Suprapubic skin (tissue), 4 donors: ENCODE data around the gene MLXIPL. TPM values are rescaled to one million over a fixed set of nuclear protein-coding genes. Genes with fewer than 3 reads are reported as not detected.

ENCODE experiments used
- DNase-seq, 2 donors: peaks; one replicate each; pipeline ENCODE4 v3.0.0-alpha.2; 2019; ENCODE audit warnings: low spot score in 2 of 2
- H3K27ac ChIP-seq: fragments of 200-600 bp; sonication (generic); one replicate; pipeline ENCODE4 v1.5.1; 2019
- H3K27me3 ChIP-seq: fragments of 200-600 bp; sonication (generic); one replicate; pipeline ENCODE4 v1.5.1; 2019
- H3K36me3 ChIP-seq: fragments of 200-600 bp; sonication (generic); one replicate; pipeline ENCODE4 v1.5.1; 2019
- H3K4me1 ChIP-seq: fragments of 200-600 bp; sonication (generic); one replicate; pipeline ENCODE4 v1.5.1; 2019
- H3K4me3 ChIP-seq: fragments of 200-600 bp; sonication (generic); one replicate; pipeline ENCODE4 v1.5.1; 2019; ENCODE audit warnings: mild to moderate bottlenecking
- H3K9me3 ChIP-seq: fragments of 200-600 bp; sonication (generic); one replicate; pipeline ENCODE4 v1.5.1; 2019
- EP300 ChIP-seq: sonication (generic); formaldehyde crosslinking; IDR thresholded peaks from one replicate; pipeline ENCODE4 v1.6.1; 2017; ENCODE audit warnings: antibody characterized with exemption
- POLR2A ChIP-seq, 2 donors: fragments of 450-650 bp; IDR thresholded peaks; one replicate each; pipeline ENCODE4 v1.6.1; 2017; ENCODE audit warnings: antibody characterized with exemption in 2 of 2, mild to moderate bottlenecking in 2 of 2, moderate library complexity in 2 of 2
- POLR2AphosphoS5 ChIP-seq, 3 donors: sonication (generic); formaldehyde crosslinking; IDR thresholded peaks; one replicate each; pipeline ENCODE4 v1.6.1; 2017; ENCODE audit warnings: antibody characterized with exemption in 3 of 3
- WGBS: methylation state at CpG from one replicate; pipeline ENCODE4 v1.1.5; 2018; 5-methylcytosine and 5-hydroxymethylcytosine counted together
- total RNA-seq, 4 donors: library from RNA; depleted of rRNA; stranded (reverse); fragments of >200 nt; gene quantifications; one replicate each; pipeline ENCODE4 v1.1.0, GENCODE V29; 2016
- TF ChIP-seq, protein P1 (sequence below), 2 donors: fragments of 200-600 bp in 1 of 2; fragments of 450-650 bp in 1 of 2; sonication (generic) in 1 of 2; IDR thresholded peaks; one replicate each; pipeline ENCODE4 v1.5.1; 2016 to 2019; ENCODE audit warnings: antibody characterized with exemption in 2 of 2, mild to moderate bottlenecking in 1 of 2, moderate library complexity in 1 of 2

The MLXIPL gene
- total RNA-seq, 4 donors from 2014 or later: 1.9 to 9.3 (median 2.7) TPM

DNA sequence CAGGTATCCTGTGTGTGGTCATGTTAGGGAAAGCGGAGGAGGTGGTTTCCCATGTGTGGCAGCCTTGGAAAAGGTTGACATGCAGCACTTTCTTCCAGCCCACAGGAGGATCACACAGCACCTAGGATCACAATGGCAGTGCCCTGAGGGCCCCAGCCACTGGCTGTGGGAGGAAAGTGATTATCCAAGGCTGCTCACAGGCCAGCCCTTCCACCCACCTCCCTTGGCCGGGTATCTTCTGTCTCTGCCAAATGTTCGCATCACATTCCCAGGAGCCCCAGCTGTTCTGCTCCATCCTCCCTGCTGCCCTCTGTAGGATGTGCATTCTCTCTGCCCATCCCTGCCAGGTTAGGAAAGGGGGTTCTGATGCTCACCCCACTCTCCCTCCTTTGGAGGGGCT lies 2.5 kb upstream of the MLXIPL start:
- H3K27me3 ChIP-seq: peaks cover 53% of the 10 kb centered on the region
- no peak overlapping the region for H3K27ac ChIP-seq
- TF ChIP-seq POLR2A (IDR thresholded peaks at IDR 0.05) (no peak), POLR2AphosphoS5 (IDR thresholded peaks at IDR 0.05) (no peak), EP300 (no peak)
- peaks cover 29% of the 10 kb centered on the region for H3K4me1 ChIP-seq
- WGBS: 20% methylated on average over 3 of the region's 3 CpGs
- no peak for DNase-seq
- no peaks in the 10 kb centered on the region for H3K36me3 ChIP-seq
- no peaks in the 10 kb centered on the region for H3K9me3 ChIP-seq
- H3K4me3 ChIP-seq: no peak overlapping the region

DNA sequence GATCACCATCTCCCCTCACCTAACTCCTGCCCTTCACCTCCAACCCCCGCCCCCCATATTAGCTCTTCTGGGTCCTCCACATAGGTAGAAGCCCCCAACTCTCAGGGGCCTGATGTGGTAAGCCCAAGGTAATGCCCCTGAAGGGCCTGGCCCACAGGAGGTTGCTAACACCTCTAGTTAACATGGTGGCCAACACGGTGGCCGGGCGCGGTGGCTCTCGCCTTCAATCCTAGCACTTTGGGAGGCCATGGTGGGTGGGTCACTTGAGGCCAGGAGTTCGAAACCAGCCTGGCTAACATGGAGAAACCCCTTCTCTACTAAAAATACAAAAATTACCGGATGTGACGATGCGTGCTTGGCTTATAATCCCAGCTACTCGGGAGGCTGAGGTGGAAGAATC lies 954 bp upstream of the MLXIPL start:
- DNase-seq: no peak
- peaks cover 54% of the 10 kb centered on the region for H3K27me3 ChIP-seq
- TF ChIP-seq POLR2A (IDR thresholded peaks at IDR 0.05) (no peak), POLR2AphosphoS5 (IDR thresholded peaks at IDR 0.05) (no peak), EP300 (no peak)
- TF ChIP-seq, protein P1, sequence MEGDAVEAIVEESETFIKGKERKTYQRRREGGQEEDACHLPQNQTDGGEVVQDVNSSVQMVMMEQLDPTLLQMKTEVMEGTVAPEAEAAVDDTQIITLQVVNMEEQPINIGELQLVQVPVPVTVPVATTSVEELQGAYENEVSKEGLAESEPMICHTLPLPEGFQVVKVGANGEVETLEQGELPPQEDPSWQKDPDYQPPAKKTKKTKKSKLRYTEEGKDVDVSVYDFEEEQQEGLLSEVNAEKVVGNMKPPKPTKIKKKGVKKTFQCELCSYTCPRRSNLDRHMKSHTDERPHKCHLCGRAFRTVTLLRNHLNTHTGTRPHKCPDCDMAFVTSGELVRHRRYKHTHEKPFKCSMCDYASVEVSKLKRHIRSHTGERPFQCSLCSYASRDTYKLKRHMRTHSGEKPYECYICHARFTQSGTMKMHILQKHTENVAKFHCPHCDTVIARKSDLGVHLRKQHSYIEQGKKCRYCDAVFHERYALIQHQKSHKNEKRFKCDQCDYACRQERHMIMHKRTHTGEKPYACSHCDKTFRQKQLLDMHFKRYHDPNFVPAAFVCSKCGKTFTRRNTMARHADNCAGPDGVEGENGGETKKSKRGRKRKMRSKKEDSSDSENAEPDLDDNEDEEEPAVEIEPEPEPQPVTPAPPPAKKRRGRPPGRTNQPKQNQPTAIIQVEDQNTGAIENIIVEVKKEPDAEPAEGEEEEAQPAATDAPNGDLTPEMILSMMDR (IDR thresholded peaks at IDR 0.05): no peak
- WGBS: 95% methylated on average over 11 of the region's 11 CpGs
- no peaks in the 10 kb centered on the region for H3K36me3 ChIP-seq
- no peaks in the 10 kb centered on the region for H3K9me3 ChIP-seq
- H3K27ac ChIP-seq: no peak overlapping the region
- H3K4me3 ChIP-seq: no peak overlapping the region
- peaks cover 29% of the 10 kb centered on the region for H3K4me1 ChIP-seq

DNA sequence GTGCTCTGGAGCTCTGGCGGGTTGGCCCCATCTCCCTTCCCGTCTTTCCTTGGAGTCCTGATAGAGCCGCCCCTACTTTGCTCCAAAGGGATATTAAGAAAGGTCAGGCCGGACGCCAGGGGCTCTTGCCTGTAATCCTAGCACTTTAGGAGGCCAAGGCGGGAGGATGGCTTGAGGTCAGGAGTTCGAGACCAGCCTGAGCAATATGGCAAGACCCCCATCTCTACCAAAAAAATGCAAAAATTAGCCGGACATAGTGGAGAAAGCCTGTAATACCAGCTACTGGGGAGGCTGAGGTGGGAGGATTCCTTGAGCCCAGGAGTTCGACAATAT lies 313 bp upstream of the MLXIPL start:
- Histone ChIP-seq H3K27me3 (peaks cover 54% of the 10 kb centered on the region), H3K4me1 (peaks cover 29% of the 10 kb centered on the region), H3K4me3 (peak overlapping the region; percentile 71), H3K36me3 (no peaks in the 10 kb centered on the region), H3K27ac (no peak overlapping the region), H3K9me3 (no peaks in the 10 kb centered on the region)
- no peak for TF ChIP-seq EP300
- TF ChIP-seq, protein P1 (IDR thresholded peaks at IDR 0.05): no peak
- TF ChIP-seq POLR2AphosphoS5 (IDR thresholded peaks at IDR 0.05): no peak
- TF ChIP-seq POLR2A (IDR thresholded peaks at IDR 0.05): no peak
- DNase-seq: no peak
- 71% methylated on average over 5 of the region's 9 CpGs for WGBS

DNA sequence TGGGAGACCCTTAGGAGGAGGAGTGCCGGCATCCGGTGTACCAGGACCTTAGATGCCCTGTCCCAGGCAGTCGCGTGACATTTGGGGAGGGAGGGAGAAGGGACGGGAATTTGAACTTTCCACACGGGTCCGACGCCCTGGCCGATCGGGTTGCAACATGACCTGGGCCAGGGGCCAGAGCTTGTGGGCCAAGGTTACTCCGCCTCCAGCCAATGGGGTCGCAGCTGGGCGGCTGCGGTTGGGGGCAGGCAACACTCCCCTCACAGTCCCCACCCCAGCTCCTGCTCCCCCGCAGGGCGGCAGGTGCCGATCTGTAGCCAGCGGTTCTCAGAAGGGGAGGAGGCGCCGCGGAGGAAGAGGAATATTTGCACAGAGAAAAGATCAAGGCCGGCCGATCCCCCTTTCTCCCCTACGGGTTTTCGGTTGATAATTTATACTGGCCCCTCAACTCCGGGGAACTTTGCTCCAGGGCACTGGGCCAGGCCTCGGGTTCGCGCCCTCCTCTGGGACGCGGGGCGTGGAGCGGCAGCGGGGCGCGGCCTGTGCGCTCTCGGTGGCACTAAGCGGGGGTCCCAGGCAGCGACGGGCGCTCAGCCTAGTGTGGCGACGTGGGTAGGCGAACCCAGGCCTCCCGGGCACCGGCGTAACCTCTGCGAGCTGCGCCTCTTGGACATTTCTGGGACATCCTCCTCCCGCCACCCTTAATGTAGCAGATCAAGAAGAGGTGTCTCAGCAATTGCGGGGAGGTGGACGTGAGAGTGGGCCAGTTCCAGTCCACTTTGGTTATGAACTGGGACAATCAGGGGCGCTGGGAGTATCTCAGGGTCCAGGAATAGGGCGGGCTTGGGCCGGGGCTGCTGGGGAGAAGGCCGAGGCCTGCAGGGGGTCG lies 1.2 kb downstream of the MLXIPL start:
- H3K27me3 ChIP-seq: peaks cover 46% of the 10 kb centered on the region
- 0% methylated on average over 17 of the region's 58 CpGs for WGBS
- peaks cover 29% of the 10 kb centered on the region for H3K4me1 ChIP-seq
- H3K4me3 ChIP-seq: peak overlapping the region; percentile 71
- no peaks in the 10 kb centered on the region for H3K9me3 ChIP-seq
- TF ChIP-seq, protein P1 (IDR thresholded peaks at IDR 0.05): no peak
- TF ChIP-seq EP300: no peak
- TF ChIP-seq POLR2AphosphoS5 (IDR thresholded peaks at IDR 0.05): peak in 1 of 3 donors; percentile 41
- DNase-seq: peak; percentile 84 to 90
- H3K36me3 ChIP-seq: no peaks in the 10 kb centered on the region
- no peak overlapping the region for H3K27ac ChIP-seq

DNA sequence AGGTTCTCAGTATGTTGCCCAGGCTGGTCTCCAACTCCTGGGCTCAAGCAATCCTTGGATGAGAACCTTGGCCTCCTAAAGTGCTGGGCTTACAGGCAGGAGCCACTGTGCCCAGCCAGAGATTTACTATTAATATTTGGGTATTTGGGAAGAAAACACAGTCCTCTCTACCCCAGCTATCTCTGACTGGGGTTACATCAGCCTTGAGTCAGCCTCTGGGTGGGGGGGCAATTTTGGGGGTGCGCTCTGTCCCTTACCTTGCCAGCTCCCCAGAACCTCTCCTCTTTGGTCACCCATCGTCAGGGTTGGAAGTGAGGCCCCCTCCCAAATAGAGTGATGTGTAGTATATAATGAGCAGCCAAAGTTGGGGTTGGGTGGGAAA lies 1.8 kb downstream of the MLXIPL start:
- no peak for DNase-seq
- WGBS: 10% methylated on average over 2 of the region's 2 CpGs

More for the DNA sequence above, 1.8 kb downstream of the MLXIPL start:
- Histone ChIP-seq H3K27ac (no peak overlapping the region), H3K27me3 (peaks cover 40% of the 10 kb centered on the region), H3K4me1 (peaks cover 29% of the 10 kb centered on the region), H3K36me3 (no peaks in the 10 kb centered on the region), H3K9me3 (no peaks in the 10 kb centered on the region), H3K4me3 (peak overlapping the region; percentile 71)
- TF ChIP-seq, protein P1 (IDR thresholded peaks at IDR 0.05): no peak
- TF ChIP-seq POLR2AphosphoS5 (IDR thresholded peaks at IDR 0.05) (no peak), EP300 (no peak), POLR2A (IDR thresholded peaks at IDR 0.05) (no peak)
